NCI-H2029 treated with DMSO at 0.1 percent for 48 hours (cell line): ENCODE results near the gene PSMB2.

ENCODE experiments used
- DNase-seq: peaks from one replicate; lab custom pipeline; 2025; lab: John Stamatoyannopoulos, UW

The PSMB2 gene

GRCh38 chr1:35642471-35642955 lies 1.2 kb upstream of the PSMB2 start:
- no peak for DNase-seq

- DNase-seq = no peak
Observed at GRCh38 chr1:35640380-35641232, 720 bp downstream of the PSMB2 start.

- peak; percentile 45 for DNase-seq
Observed at GRCh38 chr1:35637401-35637809, 3.9 kb downstream of the PSMB2 start.

- no peak for DNase-seq
Observed at GRCh38 chr1:35633547-35633946, 7.8 kb downstream of the PSMB2 start.

GRCh38 chr1:35631396-35631795 lies 9.9 kb downstream of the PSMB2 start:
- DNase-seq = no peak

DNA sequence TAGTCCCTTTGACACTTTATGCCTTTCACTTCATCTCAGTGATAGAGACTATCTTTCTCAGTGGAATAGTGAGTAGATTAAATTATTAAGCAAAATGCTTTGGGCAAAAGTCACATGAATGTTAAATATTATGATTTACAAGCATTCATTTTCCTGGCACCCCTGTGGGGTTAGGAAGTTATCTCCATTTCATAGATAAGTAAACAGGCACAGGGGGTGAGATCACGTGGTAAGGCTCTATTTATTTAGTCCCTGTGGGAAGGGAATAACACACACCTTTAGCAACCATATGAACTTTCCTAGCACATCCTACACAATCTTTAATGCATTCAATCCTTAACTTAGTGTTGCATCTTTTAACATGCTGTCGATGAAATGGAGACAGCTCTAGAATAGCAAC lies 12.3 kb downstream of the PSMB2 start:
- no peak for DNase-seq

DNA sequence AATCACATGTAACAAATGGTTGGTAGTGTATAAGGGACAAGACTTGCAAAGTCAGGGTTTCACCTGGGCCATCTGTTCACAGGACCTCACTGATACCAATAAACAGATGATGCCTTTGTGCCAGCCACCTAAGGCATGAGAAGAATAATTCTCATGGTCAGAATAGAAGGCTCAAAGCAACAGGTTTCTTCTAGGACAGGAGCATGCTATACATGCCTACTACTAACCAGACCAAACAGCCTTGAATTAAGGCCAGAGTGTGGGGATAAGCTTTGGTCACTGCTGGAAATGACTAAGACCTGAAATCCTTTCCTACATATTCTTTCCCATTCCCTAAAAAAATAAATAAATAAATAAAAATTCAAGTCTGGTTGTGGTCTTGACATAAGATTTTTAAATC lies 17.5 kb downstream of the PSMB2 start:
- DNase-seq = no peak

DNA sequence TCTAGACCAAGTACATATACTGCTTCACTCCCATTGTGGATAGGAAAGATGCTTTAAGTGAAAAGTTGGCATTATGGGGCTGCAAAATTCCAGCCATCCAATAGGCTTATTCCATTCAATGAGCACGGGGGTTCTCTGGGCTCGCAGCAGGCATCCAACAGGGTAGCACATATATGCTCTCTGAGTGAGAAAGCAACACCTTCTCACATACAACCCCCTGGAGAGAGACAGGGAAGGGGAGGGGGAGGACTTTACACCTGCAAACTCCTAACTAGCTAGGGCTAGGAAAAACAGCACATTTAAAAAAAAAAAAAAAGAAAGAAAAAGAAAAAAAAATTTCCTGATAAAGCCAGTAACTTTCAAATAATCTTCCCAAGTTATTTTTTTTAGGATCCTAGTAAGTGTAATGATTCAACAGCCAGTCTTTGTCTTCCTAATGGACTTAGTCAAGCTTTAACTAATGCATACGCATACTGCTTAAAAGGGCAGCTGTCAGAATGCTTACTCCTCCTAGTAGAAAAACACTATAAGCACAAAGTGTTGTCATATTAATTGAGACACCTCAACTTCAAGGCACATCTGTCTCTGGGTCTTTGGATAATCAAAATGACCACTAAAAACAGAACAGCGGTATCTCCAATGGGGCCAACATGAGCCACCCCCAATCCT lies 18.7 kb downstream of the PSMB2 start:
- no peak for DNase-seq

DNA sequence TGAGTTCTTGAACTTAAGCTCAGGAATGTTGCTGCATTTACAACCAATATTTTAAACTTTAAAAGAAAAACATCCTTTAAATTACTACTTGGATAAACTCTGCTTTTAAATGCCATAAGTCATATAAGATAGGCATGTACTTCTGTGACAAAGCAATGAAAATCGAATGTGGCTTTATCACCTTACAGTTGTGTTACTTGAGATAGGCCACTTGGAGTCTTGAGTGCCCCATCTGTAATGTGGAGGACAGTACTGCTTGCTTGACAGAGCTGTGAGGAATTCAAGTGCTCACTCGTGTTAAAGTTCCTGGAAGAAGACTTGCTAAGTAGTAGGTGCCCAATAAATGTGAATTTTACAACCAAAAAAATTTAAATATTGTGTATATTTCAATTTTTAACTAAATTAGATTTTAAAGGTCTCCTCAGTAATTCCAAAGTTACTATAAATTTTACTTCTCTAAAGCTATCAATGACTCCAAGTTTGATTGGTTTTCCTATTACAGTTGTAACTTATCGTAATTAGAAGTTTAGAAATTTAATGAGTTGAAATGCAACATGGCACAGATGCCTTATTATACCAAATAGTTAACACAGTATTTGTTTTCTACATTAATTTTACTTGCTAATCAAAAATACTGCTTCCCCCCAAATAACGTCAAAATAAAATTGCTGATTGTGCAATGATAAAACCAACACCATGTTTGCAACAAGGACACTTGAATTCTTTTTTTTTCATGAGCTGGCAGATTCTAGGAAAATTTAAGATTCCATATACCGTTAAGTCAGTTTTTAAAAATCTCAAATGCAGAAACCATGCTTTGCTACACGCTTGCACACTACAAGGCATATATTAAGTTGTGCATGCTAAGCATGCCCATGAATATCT lies 21.8 kb downstream of the PSMB2 start:
- no peak for DNase-seq

GRCh38 chr1:35615440-35615839 lies 25.9 kb downstream of the PSMB2 start:
- DNase-seq = no peak

DNA sequence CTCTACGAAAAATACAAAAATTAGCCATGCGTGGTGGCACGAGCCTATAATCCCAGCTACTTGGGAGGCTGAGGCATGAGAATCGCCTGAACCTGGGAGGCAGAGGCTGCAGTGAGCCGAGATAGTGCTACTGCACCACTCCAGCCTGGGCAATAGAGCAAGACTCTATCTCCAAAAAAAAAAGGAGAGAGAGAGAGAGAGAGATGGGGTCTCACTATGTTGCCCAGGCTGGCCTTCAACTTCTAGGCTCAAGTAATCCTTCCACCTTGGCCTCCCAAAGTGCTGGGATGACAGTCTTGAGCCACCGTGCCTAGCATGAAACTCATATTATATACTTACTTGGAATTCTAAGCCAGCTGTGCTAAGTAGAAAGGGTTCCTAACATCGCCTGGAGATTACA lies 29.7 kb downstream of the PSMB2 start:
- DNase-seq = no peak

GRCh38 chr1:35605867-35606182 lies 35.5 kb downstream of the PSMB2 start:
- DNase-seq = no peak

- DNase-seq = no peak
Observed at GRCh38 chr1:35605071-35605866, 36.1 kb downstream of the PSMB2 start.

GRCh38 chr1:35603941-35604340 lies 37.4 kb downstream of the PSMB2 start:
- no peak for DNase-seq

DNA sequence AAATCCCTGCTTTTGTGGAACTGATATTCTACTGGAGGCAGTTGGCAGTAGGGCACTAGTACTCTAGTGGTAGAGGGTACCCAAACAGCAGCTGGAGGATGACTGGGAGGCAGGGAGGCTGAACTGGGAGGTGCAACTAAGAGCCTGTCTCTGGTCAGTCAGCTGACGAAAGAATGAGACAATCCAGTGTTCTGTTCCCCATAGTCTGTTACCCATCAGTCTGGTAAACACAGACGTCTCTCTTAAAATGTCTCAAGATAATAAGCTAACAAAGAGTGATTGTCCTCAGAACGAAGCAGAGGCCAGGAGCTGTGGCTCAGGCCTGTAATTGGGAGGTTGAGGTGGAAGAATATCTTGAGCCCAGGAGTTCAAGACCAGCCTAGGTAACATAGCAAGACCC lies 37.9 kb downstream of the PSMB2 start:
- no peak for DNase-seq

DNA sequence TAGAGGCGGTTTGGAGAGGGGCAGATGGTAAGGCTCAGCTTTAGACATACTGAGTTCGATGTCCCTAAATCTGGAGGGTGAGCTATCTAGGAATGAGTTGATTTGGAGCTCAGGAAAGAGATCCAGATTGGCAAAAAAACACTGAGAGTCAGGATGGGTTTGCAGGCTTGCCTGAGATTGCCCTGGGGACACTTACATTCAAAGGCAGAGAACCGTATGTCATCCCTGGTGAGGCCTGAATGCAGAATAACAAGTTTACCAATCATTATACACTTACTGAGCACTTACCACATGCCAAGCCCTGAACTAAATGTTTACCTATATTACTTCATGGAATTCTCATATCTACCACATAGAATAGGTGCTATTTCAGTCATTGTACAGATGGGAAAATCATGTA lies 40.7 kb downstream of the PSMB2 start:
- DNase-seq = no peak

- DNase-seq = no peak
Observed at GRCh38 chr1:35599411-35599810, 41.9 kb downstream of the PSMB2 start.

- no peak for DNase-seq
Observed at GRCh38 chr1:35598895-35599294, 42.4 kb downstream of the PSMB2 start.

DNA sequence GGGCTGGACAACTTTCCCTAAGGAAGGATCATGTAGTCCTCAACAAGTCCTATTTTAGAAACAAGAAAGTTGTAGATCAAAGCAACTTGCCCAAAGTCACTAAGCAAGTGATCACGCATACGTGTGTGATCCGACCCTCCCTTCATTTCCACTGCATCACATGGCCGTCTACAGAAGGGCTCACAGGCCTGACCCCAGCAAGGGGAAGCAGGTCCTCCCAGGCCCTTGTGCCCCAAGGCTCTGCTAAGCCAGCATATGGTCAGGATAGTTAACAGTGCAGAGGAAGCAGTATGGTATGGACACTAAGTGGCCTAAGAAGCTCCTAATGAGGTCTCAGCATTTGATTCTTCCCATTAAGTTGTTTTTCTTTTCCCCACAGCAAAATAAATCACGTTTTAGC lies 43.5 kb downstream of the PSMB2 start:
- DNase-seq = no peak

GRCh38 chr1:35595684-35596083 lies 45.6 kb downstream of the PSMB2 start:
- no peak for DNase-seq

- DNase-seq = no peak
Observed at GRCh38 chr1:35594005-35594760, 47.1 kb downstream of the PSMB2 start.
